GM12892 (cell line): ENCODE results near the gene RSPO4.

Experiments used
- POLR2A ChIP-seq: IDR thresholded peaks from 2 replicates; pipeline ENCODE4 v1.6.1; 2011; ENCODE audit warnings: low read depth, low read length, control low read depth
- POLR2AphosphoS5 ChIP-seq: IDR thresholded peaks from 2 replicates; pipeline ENCODE4 v1.6.1; 2011; ENCODE audit warnings: low read depth, low read length, control low read depth

DNA sequence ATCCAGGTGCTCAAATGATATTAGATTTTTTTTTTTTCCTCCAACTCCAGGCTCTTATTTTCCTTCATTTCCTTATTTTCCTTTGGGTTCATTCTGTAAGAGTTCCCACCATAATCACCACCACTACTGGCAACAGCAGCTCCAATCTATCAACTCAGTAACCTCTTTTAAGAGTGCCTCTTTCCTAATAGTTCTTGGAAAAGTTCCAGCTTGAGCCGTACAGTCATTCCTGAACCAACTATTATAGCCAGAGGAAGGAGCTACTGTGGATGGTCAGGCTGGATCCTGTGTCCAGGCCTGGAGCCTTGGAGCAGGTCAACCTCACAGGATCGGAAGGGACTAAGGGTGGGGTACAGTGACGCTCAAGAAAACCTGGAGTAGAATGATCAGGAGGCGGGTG, 81.8 kb downstream of the RSPO4 start:
- TF ChIP-seq POLR2A: no peak
- TF ChIP-seq POLR2AphosphoS5: no peak
